Measurements from ENCODE around the gene IL10RA.

The IL10RA gene

GRCh38 chr11:118046964-118047700 lies 60.9 kb downstream of the IL10RA start:
- no peak for DNase-seq (ENCODE audit: low spot score)

- no peak for DNase-seq (ENCODE audit: low spot score)
Measured at GRCh38 chr11:118047749-118048148, 61.6 kb downstream of the IL10RA start.

GRCh38 chr11:118048472-118049370 lies 62.5 kb downstream of the IL10RA start:
- DNase-seq (ENCODE audit: low spot score): no peak

- no peak for DNase-seq (ENCODE audit: low spot score)
Measured at GRCh38 chr11:118049771-118050170, 63.6 kb downstream of the IL10RA start.

- no peak for DNase-seq (ENCODE audit: low spot score)
Measured at GRCh38 chr11:118050208-118050891, 64.2 kb downstream of the IL10RA start.

Data from CD4-positive, alpha-beta T cell treated with Interleukin-2 at 100 ng/mL for 4 hours (primary cell).